Suppressor macrophage treated with lipopolysaccharide for 4 hours (primary cell): ENCODE results near the gene ERFL.
A peak's percentile ranks its signal among the peaks of the same experiment; 100 is the strongest.
"Not testable (repeated sequence)": the region's sequence is repeated elsewhere in the genome, so short reads cannot be mapped to it uniquely, and the experiment has no call there.

ENCODE experiments used
- DNase-seq: peaks from one replicate; pipeline ENCODE4 v3.0.0-alpha.2; 2020

Gene ERFL

DNA sequence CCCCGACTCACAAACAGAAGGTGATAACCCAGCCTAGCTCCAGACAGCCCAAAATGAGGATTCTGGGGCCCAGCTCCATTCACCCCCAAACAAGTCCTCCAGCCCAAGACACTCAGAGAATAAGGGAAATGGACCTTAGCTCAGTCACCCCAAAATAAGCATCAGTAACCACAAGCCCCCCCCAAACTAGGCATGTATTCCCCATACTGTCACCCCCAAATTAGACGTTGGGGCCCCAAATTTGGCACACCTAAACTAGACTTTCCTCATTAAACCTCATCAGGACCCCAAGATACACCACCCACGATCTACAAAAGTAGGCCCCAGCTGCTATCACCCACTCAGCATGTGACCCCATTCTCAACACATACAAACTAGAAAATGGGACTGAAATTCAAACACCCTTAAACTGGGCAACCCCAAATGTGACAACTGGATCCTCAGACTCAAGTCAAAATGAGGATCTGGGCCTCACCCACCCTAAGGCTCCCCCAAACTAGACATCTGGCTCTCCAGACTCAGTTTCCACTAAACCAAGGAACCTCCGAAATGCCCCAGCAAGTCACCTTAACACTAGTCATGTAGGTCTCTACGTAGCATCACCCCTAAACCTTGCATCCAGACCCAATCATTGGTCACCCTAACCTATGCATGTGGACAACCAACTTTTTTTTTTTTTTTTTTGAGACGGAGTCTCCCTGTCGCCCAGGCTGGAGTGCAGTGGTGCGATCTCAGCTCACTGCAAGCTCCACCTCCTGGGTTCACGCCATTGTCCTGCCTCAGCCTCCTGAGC lies 13.4 kb upstream of the ERFL start:
- no peak for DNase-seq

DNA sequence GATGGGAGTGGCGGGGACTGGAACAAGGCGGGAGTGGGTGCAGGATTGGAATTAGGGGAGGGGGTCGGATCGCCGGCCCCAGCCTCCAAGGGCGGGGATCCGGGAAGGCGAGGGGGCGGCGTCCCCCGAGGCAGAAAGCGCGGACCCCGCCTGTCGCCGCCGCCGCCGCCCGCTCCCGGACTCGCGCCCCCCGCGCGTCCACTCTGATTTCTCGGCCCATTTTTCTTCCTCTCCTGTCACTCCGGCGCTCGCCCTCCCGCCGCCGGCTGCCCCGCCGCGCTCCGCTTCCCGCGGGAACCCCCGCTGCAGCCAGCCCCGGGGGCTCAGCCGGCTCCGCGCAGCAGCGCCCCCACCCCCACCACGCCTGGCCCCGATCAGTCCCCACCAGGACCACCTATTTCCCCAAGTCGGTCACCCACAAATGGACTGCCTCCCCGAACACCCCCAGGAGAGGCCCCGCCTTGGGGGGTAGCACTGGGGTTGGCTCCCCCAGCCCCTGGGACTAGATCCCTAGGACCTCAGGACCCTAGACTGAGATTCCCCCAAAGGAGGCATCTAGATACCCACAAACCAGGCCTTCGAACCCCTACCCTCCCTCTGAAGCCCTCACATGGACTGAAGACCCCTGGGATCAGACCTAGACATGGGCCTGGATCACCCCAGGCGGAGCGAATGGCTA lies 12.6 kb upstream of the ERFL start:
- no peak for DNase-seq

DNA sequence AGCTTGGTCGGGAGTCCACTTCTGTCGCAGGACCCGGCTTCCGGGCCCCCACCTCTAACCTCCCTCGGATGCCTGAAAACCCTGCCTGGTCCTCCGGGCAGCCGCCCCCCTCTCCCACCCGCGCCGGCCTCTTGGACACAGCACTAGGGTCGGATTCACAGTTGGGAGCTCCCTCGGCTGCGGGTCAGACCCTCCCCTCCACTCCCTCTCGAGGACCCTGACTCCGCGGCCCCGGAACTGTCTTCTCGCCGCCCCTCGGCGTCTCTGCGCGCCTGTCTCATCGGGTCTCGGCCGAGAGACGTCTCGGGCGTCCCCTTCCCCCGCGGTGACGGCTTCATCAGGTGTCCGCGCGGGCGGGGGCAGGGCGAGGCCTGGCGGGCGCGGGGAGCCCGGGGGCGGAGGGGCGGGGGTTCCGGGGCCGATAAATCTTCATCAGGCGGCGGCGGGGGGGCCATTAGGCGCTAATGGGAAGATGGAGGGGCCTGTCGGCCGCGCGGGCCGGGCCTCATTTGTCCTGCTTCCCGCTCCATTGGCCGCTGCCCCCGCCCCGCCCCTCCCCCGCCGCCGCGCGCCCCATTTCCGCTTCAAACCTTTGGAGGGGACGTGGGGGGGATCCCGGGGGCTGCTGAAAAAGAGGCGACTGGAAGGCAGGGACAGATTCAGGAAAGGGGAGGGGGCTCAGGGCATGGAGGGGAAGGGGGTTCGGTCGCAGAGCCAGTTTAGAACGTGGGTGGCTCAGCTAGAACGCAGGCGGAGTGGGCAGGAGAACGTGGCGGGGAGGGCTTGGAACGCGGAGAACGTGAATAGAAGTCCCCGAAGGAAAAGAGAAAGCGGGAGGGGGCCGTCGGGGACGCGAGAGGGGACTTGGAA lies 11.8 kb upstream of the ERFL start:
- DNase-seq = no peak

DNA sequence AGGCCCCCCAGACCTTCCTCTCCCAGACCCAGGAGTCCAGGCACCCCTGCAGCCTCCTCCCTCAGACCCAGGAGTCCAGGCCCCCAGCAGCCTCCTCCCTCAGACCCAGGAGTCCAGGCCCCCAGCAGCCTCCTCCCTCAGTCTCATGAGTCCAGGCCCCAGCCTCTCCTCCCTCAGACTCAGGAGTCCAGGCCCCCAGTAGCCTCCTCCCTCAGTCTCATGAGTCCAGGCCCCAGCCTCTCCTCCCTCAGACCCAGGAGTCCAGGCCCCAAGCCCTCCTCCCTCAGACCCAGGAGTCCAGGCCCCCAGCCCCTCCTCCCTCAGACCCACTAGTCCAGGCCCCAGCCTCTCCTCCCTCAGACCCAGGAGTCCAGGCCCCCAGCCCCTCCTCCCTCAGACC lies 11.0 kb upstream of the ERFL start:
- not testable (repeated sequence) for DNase-seq

DNA sequence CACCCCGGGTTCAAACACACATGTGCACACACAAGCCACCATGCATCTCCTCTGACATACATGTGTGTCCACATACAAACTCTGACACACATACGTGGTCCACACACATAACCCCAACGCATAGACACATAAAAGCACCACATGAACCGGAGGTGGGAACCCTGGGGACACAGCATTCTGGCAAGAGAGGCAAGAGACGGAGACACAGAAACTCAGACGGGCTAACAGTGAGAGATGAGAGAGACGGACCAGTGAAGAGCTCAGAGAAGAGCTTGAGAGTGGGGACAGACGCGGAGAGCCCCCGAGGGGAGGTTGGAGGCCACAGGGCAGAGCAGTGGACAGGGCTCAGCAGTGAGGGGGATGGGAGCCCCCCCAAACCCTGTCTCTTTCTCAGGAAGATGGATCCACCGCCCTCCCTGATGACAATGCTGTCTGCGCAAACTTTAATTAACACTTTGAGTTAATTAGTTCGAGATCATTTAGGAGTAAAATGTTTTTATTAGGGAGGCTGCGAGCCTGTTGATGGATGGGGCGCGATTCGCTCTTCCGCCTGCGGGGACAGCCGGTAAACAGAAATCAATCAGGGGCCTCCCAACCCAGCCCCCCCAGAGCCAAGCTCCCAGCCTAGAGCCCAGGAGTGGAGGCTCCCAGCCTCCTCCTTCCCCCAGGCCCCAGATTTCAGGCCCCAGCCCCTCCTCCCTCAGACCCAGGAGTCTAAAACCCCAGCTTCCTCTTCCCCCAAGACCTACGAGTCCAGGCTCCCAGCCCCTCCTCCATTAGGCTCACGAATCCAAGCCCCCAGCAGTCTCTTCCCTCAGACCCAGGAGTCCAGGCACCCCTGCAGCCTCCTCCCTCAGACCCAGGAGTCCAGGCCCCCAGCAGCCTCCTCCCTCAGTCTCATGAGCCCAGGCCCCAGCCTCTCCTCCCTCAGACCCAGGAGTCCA lies 9.5 kb upstream of the ERFL start:
- DNase-seq = no peak

DNA sequence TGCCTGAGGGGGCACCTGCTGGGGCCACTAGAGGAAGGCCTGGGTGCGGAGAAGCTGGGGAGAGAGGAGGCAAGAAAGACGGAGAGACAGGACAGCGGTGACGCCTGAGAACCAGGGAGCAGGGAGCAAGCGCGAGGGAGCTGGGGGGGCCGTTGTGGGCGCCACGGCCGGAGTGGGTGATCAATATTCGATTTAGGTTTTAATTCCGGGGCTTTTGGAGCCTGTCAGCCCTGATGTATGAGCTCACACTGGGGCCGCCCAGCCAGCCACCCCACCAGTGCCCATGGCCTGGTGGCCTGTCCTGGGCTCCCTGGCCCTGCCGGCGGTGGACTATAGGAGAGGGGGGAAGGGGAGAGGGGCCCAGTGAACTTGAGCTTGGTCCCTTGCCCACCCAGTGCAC lies 8.7 kb upstream of the ERFL start:
- DNase-seq = no peak

DNA sequence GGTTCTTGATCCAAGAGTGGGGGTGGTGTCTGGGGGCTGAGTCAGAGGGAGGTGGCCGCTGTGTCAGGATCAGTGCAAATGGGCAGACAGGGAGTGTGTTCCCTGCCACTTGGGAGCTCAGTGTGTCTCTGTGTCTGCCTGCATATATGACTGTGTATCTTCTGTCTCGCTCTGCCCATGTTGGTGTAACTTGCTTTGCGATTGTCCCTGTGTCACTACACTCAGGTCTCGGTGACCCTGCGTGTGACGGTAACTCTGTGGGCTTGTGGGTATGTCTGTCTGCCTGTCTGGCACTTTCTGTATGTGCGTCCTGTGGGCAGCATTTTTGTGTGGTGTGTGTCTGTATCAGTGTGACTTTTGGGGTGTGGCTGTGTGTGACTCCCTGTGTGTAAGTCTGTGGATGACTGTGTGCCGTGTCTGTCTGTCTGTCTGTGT lies 8.2 kb upstream of the ERFL start:
- no peak for DNase-seq

DNA sequence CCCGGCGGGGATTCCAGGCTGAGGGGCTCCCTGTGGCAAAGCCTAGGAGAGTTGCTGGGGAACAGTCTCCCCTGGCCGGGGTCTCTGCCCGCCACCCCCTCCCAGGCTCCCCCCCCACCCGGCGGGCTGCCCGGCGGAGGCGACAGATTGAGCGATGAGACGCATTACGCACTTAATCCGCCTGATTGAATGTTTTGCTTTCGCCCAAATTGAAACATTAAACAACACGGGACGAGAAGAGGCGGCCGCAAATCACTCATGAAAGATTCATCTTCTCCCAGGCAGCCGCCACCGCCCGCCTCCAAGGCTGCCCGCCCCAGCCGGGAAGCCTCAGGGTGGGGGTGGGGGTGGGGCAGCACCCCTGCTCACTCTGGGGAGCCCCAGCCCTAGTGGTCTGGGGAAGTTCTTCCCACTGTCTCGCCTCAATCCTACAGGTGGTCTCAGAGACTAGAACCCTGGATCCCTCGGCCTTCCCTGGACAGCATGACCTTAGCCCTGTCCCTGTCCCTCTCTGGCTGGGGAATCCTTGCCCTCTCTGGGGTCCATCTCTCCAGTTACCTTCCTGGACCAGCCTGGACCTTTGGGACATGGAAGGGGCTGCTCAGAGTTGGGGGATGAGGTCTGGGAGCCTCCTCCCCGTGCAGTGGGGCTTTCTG lies 7.6 kb upstream of the ERFL start:
- no peak for DNase-seq

DNA sequence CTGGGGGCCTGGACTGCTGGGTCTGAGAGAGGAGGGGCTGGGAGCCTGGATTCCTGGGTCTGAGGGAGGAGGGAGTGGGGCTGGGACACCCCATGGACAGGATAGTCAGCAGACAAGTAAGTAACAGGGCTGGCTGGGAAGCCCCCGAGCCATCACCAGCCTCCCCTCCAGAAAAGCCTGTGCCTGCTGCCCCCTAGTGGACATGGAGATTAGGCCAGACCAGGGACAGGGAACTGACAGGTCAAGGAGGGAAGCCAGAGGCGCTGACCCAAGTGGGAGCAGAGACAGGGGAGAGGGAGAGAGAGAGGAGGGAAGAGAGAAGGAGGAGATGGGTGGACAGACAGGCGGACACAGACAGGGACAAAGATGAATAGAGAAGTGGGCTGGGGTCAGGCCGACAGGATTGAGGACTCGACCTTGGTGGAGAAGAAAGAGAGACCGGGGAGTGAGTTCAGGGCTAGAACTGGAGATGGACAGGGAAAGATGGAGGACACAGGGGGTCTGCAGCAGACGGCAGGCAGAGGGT lies 6.7 kb upstream of the ERFL start:
- DNase-seq = peak; percentile 81

DNA sequence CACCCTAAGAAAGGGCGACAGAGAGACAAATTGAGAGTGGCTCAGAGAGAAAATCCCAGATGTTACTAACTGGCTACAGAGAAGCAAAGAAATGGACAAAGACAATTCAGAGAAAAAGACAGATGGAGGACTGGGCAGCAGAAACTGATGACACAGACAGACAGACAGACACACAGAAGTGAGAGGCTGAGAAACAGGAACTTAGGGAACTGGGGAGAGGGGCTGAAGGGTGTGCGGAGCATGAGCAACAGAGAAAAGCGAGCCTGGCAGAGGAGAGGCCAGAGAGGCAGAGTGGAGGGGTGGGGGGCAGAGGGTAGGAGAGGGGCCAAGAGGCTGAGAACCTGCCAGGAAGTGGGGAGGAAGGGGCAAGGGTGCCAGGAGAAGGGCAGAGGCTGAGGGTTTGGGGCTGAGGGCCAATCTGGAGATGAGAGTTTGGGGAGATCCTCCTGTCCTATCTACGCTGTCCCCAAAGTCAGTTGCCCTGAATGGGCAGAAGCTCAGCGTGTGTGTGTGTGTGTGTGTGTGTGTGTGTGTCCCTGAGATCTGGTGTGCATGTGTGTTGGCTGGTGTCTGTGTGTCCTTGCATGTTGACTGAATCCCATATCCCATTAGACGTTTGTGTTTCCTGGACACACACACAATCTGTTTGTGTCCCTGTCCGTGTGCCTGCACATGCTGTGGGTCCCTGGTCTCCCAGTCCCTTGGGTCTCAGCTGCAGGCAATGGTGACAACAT lies 5.6 kb upstream of the ERFL start:
- DNase-seq = no peak

DNA sequence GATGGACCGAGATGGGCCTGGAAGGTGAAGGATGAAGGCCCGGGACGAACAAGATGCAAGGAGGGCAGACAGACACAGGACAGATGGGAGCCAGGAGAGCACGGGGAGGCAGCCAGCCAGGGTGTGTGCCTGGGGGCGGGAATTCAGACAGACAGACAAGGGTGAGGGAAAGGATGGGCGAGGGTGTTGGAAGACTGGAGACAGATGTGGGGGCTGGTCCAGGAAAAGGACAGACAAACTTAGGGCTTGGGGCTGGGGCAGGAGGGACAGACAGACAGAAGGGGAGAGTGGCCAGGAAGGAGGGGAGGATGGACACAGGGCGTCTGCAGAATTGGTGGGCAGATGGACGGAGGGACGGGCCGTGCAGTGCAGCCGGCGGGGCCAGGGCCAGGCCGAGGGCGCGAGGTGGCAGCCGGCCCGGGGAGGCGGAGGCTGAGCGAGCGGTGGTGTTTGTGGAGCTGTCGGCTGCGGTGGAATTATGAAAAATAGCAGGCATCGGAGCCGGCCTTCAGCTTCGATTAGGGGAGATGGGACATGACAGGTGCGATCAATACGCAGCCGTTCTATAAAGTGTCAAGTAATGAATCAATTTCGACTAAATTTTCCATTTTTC lies 4.6 kb upstream of the ERFL start:
- no peak for DNase-seq

DNA sequence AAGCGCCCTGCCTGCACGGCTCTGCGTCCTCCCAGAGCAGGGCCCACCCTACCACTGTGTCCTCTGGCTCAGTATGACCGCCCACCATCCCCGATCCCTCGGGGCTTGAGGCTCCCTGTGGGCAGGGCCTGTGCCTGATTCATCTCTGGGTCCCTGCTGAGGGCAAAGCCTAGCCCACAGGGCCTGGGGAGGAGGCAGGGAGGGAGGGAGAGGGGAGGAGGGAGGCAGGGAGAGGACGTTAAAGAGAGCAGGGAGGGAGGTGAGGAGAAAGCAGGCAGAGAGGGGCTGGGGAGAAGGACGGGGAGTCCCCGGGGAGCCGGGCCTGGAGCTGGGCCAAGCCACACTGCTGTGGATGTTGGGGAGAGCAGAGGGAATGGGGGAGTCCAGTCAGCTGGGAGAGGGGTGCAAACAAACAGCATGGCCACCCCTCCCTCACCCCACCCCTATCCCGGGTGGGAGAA lies 4.0 kb upstream of the ERFL start:
- DNase-seq = no peak

DNA sequence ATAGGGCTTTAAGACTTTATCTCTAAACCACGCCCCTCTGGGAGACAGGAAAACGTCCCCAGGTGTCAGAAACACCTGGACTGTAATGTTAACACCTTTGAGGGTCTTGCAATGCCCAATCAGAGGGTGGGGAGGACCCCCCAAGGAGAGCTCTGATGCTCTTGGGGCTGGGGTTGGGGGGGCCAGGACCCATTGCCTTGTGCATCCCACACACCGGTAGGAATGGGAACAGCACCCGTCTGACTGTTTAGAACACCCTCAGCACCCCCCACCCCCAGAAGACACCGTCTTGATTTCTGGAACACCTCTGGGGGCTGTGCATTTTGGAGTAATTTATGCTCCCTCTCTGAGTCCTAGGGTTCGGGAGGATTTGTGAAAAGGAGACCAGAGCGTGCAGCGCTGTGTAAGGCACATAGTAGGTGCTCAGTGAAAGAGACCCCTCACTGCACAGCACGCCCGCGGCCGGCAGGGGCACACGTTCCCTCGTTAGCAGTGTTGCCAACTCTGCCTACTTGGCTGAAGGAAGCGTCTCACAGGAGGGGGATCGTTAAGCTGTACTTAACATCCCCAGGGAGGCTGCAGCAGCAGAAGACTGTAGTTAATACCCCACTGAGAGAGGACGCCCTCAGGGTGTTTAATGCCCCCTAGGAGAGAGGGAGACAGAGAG lies 2.8 kb upstream of the ERFL start:
- DNase-seq = no peak

DNA sequence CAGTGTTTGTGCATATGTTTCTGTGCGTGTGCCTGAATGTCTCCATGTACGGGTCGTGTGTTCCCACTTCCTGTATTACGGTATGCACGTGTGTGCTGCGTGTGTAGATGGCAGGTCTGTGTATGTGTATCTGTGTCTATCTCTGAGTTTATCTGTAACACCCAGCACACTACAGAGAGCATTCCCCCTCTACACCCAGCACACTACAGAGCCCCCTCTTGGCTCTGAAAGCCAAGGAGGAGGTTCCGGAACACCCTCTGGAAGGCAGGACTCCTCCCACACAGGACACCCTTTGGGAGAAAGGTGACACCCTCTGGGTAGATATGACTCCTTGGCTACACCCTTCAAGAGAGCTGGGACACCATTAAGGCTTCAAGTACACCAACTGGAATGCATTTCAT lies 2.1 kb upstream of the ERFL start:
- no peak for DNase-seq

DNA sequence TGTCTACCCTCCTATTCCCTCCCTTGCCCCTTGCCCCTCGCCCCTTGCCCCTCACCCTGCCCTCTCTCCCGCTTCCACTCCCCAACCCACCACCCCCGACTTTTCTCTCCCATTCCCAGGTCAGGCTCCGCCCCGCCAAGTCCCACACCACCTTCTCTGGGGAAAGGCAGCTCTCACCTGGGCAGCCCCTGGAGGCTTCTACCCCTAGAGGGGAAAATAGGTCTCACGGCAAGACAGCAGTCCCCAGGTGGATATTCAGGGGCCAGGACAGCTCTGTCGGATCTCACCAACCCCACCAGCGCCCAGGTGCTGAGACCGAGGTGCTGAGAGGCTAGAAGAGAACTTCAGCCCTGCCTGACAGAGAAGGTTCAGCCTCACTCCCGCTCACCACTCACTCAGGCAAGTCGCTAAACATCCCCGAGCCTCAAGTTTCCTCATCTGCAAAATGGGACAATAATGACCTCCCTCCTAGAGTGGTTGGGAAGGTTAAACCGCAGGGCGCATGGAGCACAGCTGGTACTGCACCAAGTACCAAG lies 1.4 kb upstream of the ERFL start:
- no peak for DNase-seq

DNA sequence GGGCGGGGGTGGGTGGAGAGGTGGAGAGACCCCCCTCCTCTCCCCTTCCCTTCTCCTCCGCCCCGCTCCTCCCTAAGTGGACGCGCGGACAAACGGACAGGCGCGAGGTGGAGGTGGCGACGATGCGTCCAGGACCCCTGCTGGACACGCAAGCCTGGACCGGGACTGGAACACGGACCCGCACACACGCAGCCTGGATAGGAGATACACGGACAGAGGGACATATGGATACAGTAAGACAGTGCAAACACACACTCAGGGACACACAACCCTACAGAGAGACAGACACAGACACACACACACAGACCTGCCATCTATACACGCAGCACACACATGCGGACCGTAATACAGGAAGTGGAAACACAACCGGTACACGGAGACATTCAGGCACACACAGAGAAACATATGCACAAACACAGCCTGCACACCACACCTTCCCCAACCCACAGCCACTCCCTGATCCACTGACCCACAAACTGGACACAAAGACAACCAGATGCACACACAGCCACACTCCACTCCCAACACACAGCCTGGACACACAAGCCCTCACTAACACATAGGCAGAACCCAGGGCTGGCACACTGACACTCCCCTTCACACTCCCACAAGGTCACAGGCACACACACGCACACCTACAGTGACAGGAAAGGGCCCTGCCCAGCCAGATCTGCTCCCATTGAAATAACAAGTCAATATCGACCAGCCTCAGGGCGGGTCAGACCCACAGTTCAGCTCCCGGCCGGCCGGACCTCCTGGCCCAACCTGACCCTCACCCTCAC lies 696 bp upstream of the ERFL start:
- DNase-seq = no peak

DNA sequence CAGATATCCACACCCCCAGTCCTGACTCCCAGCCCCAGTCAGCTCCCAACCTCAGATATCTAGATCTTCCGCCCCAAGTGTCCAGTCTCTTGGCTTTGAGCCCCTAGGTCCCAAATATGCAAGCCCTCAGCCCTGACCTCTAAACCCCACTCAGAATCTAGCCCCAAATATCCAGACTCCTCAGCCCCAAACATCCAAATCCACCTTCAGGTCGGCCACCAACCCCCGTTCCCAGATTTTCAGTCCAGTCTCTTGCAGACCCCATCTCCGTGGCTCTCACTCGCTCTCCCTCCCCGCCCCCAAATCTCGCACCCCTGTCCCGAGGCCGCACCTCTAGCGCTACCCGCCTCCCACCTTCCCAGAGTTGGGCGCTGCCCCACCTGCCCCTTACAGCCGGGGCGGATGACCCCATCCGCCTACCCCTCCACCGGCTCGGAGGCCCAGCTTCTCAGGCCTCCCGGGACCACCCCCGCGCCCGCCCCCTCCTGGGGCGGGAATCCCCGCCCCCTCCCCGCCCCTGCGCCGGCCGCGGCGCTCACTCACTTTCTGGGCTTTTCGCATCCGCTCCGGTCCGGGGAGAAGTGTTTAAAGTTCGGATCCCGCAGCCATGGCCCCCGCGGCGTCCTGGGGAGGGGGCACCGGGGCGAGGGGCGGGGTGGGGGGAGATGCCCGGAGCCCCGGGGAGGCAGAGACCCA lies 604 bp downstream of the ERFL start:
- no peak for DNase-seq
